GM12874 (cell line): Measurements from ENCODE around the gene CXCL12.

ENCODE experiments used
- CTCF ChIP-seq: IDR thresholded peaks from 2 replicates; pipeline ENCODE4 v1.5.1; 2011; ENCODE audit warnings: low read depth, mild to moderate bottlenecking, control low read depth, low read length, moderate library complexity; ENCODE audit not compliant: insufficient read depth

The CXCL12 gene

GRCh38 chr10:44382981-44383748, 1.7 kb downstream of the CXCL12 start:
- TF ChIP-seq CTCF: no peak

GRCh38 chr10:44382131-44382858, 2.6 kb downstream of the CXCL12 start:
- TF ChIP-seq CTCF: no peak

GRCh38 chr10:44380829-44381600, 3.9 kb downstream of the CXCL12 start:
- no peak for TF ChIP-seq CTCF

GRCh38 chr10:44379907-44380306, 5.0 kb downstream of the CXCL12 start:
- TF ChIP-seq CTCF: no peak

- TF ChIP-seq CTCF: no peak
Measured at GRCh38 chr10:44378626-44379025, 6.3 kb downstream of the CXCL12 start.

- no peak for TF ChIP-seq CTCF
Measured at GRCh38 chr10:44377651-44378310, 7.1 kb downstream of the CXCL12 start.
